Raji (cell line): ENCODE measurements around the gene KRTAP4-2.

ENCODE experiments used
- POLR2A ChIP-seq: IDR thresholded peaks from 2 replicates; pipeline ENCODE4 v1.6.1; 2011; ENCODE audit warnings: low read depth, low read length, control low read depth; ENCODE audit not compliant: insufficient read depth

Gene KRTAP4-2

GRCh38 chr17:41178843-41179616 is 1.0 kb upstream of the KRTAP4-2 start:
- no peak for TF ChIP-seq POLR2A

- TF ChIP-seq POLR2A: no peak
These were observed 320 bp upstream of the KRTAP4-2 start for GRCh38 chr17:41178341-41178740.

- TF ChIP-seq POLR2A: no peak
These were observed 1.2 kb downstream of the KRTAP4-2 start for GRCh38 chr17:41176744-41177387.

- no peak for TF ChIP-seq POLR2A
These were observed 6.1 kb downstream of the KRTAP4-2 start for GRCh38 chr17:41171886-41172285.

GRCh38 chr17:41168121-41168520 is 9.9 kb downstream of the KRTAP4-2 start, which contains the start of gene KRTAP4-3:
KRTAP4-3 (minus strand) TSS chr17:41168221; CDS start chr17:41168172, 49 bp downstream.
- TF ChIP-seq POLR2A: no peak

GRCh38 chr17:41167561-41167960 is 10.5 kb downstream of the KRTAP4-2 start:
- no peak for TF ChIP-seq POLR2A

- TF ChIP-seq POLR2A: no peak
These were observed 14.2 kb downstream of the KRTAP4-2 start for GRCh38 chr17:41163828-41164227.

GRCh38 chr17:41160648-41161047 is 17.4 kb downstream of the KRTAP4-2 start, which contains the start of gene KRTAP4-4:
KRTAP4-4 (minus strand) TSS chr17:41160748; CDS start chr17:41160691, 57 bp downstream.
- no peak for TF ChIP-seq POLR2A

GRCh38 chr17:41153856-41154255 is 24.2 kb downstream of the KRTAP4-2 start:
- TF ChIP-seq POLR2A: no peak

GRCh38 chr17:41151525-41151924 is 26.5 kb downstream of the KRTAP4-2 start:
- TF ChIP-seq POLR2A: no peak

- no peak for TF ChIP-seq POLR2A
These were observed 28.0 kb downstream of the KRTAP4-2 start for GRCh38 chr17:41150026-41150425.

GRCh38 chr17:41149652-41149985 is 28.4 kb downstream of the KRTAP4-2 start, which contains the start of gene KRTAP4-5:
KRTAP4-5 (minus strand) TSS chr17:41149825; CDS start chr17:41149767, 58 bp downstream.
- no peak for TF ChIP-seq POLR2A

- TF ChIP-seq POLR2A: no peak
These were observed 30.4 kb downstream of the KRTAP4-2 start for GRCh38 chr17:41147531-41148204.

GRCh38 chr17:41145261-41145660 is 32.8 kb downstream of the KRTAP4-2 start:
- TF ChIP-seq POLR2A: no peak

GRCh38 chr17:41144846-41145245 is 33.2 kb downstream of the KRTAP4-2 start:
- no peak for TF ChIP-seq POLR2A

- TF ChIP-seq POLR2A: no peak
These were observed 36.7 kb downstream of the KRTAP4-2 start for GRCh38 chr17:41141361-41141760.
